GM19351 (cell line): ENCODE measurements around the gene PCSK4.

ENCODE experiments used
- ATAC-seq: cut with Tn5 transposase; IDR thresholded peaks from one replicate; pipeline ENCODE4 v1.9.1; 2021; ENCODE audit warnings: mild to moderate bottlenecking, moderate library complexity; ENCODE audit not compliant: unreplicated experiment

PCSK4 gene

DNA sequence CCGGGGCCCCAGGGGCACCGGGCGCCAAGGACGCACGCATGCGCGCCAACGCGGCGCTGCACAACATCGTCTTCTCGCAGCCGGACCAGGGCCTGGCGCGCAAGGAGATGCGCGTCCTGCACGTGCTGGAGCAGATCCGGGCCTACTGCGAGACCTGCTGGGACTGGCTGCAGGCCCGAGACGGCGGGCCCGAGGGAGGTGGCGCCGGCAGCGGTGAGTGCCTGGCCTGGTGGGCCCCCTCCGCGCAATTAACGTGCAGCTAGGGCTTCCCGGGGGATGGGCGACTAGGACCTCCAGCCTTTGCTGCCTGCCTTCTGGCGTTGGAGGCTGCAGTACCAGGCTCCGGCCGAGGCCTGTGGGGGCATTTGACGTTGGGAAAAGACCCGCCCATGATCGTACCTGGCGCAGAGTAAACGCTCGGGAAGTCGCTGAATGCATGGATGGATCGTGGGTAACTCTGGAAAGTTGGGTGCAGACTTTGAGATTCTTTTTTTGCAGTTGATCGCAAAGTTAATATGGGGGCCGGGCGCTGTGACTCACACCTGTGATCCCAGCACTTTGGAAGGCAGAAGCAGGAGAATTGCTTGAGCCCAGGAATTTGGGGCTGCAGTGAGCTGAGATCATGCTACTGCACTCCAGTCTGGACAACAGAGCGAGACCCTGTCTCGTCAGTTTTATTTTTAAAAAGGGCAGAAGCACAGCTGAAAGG lies 33.0 kb downstream of the PCSK4 start:
- no peak for ATAC-seq

- ATAC-seq = no peak
Observed at GRCh38 chr19:1456121-1456900, 33.8 kb downstream of the PCSK4 start.

DNA sequence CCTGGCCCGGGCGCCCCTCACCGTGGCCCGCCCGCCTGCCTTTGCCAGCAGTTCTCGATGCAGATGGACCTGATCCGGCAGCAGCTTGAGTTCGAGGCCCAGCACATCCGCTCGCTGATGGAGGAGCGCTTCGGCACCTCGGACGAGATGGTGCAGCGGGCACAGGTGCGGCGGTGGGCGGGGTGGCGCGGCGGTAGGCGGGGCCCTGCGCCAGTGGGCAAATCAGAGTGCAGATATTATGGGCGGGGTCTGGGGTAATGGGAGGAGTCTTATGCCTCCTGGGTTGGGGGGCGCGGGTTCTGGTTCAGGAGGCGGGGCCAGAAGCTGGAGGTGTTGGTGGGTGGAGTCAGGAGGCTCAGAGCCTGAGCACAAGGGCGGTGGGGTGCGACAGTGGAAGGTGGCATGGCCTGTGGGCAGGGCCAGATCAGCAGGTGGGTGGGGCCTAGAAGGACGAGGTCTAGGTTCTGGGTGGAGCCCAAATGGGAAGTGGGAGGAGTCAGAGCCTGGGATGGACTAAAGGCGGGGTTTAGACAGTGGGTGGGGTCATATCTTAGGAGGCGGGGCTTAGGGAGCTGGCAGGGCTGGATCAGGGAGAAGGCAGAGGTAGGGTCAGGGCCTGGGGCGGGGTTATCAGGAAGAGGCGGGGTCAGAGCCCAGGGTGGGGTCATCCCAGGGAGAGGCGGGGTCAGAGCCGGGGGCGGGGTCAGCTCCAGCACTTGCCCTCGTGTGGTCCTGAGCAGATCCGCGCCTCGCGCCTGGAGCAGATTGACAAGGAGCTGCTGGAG lies 34.6 kb downstream of the PCSK4 start:
- ATAC-seq = no peak

GRCh38 chr19:1455002-1455335 lies 35.2 kb downstream of the PCSK4 start:
- ATAC-seq = no peak

DNA sequence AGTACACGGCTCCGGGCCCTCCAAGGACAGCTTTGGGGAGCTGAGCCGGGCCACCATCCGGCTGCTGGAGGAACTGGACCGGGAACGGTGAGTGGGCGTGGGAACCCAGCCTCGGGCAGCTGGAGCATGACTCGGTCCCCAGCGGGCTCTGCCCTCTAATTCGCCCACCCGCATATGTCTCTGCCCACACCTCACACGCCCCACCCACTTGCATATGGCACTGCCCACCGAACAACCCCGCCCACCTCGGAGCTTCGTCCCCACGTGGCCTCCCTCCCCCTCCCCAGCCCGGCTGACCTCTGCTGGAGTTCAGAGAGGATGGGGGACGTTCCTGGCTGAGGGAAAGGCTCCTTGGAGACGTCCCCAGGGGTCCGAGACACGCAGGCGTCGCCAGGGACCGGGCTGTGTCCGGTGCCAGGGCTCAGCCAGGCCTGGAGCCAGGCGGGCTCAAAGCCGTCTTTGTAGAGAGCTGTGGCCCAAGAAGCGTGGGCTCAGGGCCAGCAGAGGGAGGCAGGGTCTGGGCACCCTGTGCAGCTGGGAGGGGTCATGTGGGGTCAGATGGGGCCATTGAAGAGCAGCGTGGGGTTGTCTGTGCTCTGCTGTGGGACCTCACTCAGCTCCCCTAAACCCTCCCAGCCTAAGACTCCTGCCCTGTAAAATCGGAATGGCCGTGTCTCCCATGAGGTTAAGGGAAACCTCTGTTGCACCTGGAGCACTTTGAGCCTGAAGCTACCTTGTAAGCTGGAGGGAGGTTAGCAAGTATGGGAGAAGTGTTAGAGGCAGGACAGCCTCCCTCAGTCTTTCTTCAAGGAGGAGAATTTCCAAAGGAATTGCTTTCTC lies 36.4 kb downstream of the PCSK4 start:
- ATAC-seq = no peak

GRCh38 chr19:1452802-1453524 lies 37.2 kb downstream of the PCSK4 start:
- no peak for ATAC-seq

- ATAC-seq = no peak
Observed at GRCh38 chr19:1451916-1452801, 38.0 kb downstream of the PCSK4 start.

- ATAC-seq = no peak
Observed at GRCh38 chr19:1450735-1451731, 39.1 kb downstream of the PCSK4 start.

DNA sequence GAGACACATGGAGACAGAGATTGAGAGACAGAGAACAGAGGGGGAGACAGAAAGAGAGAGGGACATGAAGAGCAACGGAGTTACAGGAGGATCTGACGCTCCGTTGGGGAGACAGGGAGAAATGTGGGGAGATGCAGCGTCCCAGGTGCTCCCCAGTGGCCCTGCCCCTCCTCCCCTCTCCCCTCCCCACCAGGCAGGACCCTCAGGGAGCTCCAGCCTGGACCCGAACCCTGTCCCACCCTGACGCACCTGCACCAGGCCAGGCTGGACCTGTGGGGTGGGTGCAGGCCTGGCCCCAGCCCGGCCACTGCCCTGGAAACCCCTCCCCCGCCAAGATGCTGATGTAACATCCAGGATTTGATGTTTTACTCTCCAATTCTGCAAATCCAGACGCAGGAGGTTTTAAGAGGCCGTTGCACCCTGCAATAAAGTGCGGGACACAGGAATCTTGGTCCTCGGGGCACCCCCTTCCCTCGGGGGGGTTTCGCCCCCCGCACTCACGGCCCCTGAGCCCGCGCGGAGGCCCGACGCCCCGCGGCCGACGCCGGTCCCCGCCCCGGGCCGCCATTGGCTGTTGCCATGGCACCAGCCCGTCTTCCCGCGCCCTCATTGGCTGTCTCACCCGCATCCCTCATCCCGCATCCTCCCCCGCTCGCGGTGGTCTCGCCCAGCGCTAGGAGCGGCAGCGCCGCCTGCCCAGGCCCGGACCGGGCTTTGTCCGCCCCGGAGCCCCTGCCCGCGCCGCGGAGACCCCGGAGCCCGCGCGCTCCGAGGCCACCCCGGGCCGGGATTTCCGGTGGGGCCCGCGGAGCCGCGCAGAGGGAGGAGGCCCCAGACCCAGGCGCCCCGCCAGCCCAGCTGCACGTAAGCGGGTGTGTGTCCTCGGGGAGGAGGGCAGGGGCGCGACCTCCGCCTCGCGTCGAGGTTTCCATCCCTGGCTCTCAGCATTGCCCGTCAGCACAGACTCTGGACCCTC lies 40.4 kb downstream of the PCSK4 start, which contains the start of gene APC2:
APC2 (plus strand) TSS at position 655 of the 976 bp plus-strand sequence. CDS start 2,881 bp downstream, outside the sequence.
- no peak for ATAC-seq

- no peak for ATAC-seq
Observed at GRCh38 chr19:1447944-1448343, 42.2 kb downstream of the PCSK4 start.

DNA sequence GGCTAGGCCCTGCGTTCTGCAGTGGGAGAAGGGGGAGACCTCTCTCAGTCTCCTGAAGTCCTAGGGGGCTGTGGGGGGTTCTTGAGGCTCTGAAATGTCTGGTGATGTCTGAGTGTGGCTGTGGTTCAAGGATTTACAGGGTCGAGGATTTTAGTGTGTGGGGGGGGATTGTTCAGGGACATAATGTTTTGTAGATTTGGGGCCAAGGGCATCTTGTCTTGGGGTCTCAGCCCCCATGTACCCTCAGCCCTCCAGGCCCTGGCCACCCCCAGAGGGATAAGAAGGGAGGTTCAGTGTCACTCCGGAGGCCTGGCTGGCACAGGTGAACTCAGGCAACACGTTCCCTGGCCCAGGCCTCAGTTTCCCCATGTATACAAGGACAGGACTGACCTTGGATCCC lies 42.6 kb downstream of the PCSK4 start:
- no peak for ATAC-seq

DNA sequence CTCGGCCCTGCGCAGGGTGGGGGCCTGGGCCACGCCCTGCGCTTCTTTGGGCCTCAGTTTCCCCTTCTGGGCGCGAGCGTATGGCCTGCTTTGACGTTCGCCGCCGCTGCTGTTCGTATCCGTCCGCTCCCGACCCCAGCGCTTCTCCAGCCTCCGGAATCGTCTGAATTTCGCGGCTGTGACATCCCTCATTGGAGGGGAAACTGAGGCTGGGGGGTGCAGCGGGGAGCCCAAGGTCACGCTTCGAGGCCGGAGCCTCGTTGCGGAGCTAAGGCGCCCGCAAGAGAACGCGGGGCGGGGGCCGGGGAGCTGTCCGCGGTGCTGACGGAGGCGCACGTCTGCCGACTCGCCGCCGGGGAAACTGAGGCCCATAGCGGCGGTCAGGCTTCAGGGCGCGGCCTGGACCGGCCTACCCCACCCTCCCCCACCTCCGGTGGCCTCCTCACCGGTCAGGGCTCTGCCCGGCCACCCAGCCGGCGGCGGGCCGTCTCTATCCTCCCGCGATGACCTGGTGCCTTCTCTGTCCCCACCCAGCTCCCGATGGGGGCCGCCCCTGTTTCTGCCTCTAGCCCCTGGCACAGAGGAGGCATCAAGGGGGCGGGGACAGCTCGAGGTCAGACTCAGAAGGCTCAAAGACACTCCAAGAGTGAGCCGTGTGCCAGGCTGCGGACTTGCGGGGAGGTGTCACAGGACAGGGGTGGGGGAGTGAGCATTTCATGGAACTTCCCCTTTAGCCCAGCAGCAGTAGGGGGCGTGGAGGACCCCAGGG lies 43.3 kb downstream of the PCSK4 start:
- ATAC-seq = no peak

GRCh38 chr19:1445932-1446712 lies 44.0 kb downstream of the PCSK4 start:
- ATAC-seq = no peak

- no peak for ATAC-seq
Observed at GRCh38 chr19:1445185-1445931, 44.8 kb downstream of the PCSK4 start.
